BJ (cell line): ENCODE results near the gene SPRED1. TPM values are rescaled to one million over a fixed set of nuclear protein-coding genes. Genes with fewer than 3 reads are reported as not detected.

Experiments used
- CTCF ChIA-PET: fragments of 350-600 bp; formaldehyde crosslinking; extraction: SDS; loops from one replicate; lab custom pipeline; 2021; ENCODE audit warnings: antibody characterized with exemption, inconsistent platforms; lab: Yijun Ruan, JAX
- POLR2A ChIA-PET: fragments of 300-600 bp; sonication (Branson Sonifier 250); formaldehyde crosslinking; extraction: SDS; loops from one replicate; lab custom pipeline; 2021; ENCODE audit warnings: antibody characterized with exemption; lab: Charles Lee
- DNase-seq: peaks from one replicate; pipeline ENCODE4 v3.0.0-alpha.2; 2011; ENCODE audit warnings: low read depth
- H3K27me3 ChIP-seq: 2 replicates; pipeline ENCODE4 v1.6.0; 2011; ENCODE audit warnings: low read length; ENCODE audit not compliant: control insufficient read depth, insufficient read depth
- H3K36me3 ChIP-seq: 2 replicates; pipeline ENCODE4 v1.5.1; 2011; ENCODE audit warnings: low read length; ENCODE audit not compliant: control insufficient read depth, insufficient read depth
- H3K4me3 ChIP-seq: 2 replicates; pipeline ENCODE4 v1.5.1; 2011; ENCODE audit warnings: low read depth, mild to moderate bottlenecking, control low read depth, low read length
- polyA plus RNA-seq: library from polyadenylated mRNA; depleted of rRNA; stranded (reverse); fragments of >200 nt; gene quantifications from 2 replicates; pipeline ENCODE4 v1.2.3, GENCODE V29; 2011
- TF ChIP-seq, protein P1 (sequence below): IDR thresholded peaks from 2 replicates; pipeline ENCODE4 v1.5.1; 2011; ENCODE audit warnings: low read depth, mild to moderate bottlenecking, control low read depth, inconsistent platforms, low read length, moderate library complexity; ENCODE audit not compliant: insufficient read depth

SPRED1 gene
- polyA plus RNA-seq, 1 experiment = 5.2 TPM

DNA sequence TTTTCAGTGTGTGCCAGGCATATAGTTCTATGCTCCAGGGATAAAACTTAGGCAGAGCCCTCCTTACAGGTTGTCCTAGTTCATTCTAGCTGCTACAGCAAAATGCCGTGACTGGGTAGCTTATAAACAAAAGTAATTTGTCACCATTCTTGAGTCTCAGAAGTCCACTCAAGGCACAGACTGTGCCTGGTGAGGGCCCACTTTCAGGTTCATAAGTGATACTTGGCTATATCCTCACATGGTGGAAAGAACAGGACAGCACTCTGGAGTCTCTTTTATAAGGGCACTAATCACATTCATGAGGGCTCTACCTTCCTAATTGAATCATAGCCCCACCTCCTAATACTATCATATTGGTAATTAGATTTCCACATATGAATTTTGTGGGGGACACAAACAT is 80.1 kb downstream of the SPRED1 start:
- TF ChIP-seq, protein P1, sequence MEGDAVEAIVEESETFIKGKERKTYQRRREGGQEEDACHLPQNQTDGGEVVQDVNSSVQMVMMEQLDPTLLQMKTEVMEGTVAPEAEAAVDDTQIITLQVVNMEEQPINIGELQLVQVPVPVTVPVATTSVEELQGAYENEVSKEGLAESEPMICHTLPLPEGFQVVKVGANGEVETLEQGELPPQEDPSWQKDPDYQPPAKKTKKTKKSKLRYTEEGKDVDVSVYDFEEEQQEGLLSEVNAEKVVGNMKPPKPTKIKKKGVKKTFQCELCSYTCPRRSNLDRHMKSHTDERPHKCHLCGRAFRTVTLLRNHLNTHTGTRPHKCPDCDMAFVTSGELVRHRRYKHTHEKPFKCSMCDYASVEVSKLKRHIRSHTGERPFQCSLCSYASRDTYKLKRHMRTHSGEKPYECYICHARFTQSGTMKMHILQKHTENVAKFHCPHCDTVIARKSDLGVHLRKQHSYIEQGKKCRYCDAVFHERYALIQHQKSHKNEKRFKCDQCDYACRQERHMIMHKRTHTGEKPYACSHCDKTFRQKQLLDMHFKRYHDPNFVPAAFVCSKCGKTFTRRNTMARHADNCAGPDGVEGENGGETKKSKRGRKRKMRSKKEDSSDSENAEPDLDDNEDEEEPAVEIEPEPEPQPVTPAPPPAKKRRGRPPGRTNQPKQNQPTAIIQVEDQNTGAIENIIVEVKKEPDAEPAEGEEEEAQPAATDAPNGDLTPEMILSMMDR = no peak
- Histone ChIP-seq H3K36me3 (no peaks in the 10 kb centered on the region), H3K27me3 (no peaks in the 10 kb centered on the region), H3K4me3 (no peak overlapping the region)
- CTCF ChIA-PET = interaction anchor here (0.7 kb wide), 1 partner anchor 10 kb away, joined by 3 read pairs; no protein-coding TSS in a partner anchor
- POLR2A ChIA-PET = no interaction called here
- DNase-seq = no peak

DNA sequence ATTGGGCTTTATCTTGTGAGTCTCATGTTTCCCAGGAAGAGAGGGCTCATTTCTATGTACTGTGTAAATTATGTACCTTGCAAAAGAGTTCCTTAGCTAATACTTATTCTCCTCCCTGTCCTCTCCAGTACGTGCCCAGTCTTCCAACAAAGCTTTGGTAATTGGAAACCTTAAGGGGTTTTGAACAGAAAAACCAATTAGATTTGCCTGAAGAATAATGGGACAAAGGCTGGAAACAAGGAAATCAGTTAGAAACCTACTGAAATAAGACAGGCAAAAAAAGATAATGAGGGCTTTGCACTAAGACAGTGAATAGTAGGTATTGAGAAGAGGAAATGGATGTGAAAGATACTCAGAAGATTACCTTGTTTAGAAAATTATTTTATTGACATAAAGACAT is 82.5 kb downstream of the SPRED1 start:
- Histone ChIP-seq H3K4me3 (no peak overlapping the region), H3K27me3 (no peaks in the 10 kb centered on the region), H3K36me3 (no peaks in the 10 kb centered on the region)
- CTCF ChIA-PET = no interaction called here
- DNase-seq = no peak
- POLR2A ChIA-PET = no interaction called here
- TF ChIP-seq, protein P1 = no peak

DNA sequence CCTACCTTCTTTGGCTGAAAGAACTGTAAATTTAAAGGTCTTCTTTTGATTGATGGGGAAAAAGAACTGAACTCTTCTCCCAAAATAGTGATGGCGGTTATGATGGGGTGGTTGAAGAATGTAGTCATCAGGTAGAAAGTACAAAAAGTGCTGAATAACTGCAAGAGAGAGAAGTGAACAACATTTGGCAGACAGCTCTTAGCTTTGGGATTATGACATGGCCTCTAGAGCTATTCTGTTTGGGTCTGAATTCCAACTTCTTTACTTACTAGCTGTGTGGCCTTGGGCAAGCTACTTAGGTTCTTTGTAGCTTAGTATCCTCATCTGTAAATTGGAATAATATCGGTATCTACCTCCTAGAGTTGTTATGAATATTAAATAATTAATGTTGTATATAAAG is 91.7 kb downstream of the SPRED1 start:
- DNase-seq = no peak
- ChIA-PET CTCF (interaction anchor here (1.6 kb wide), 1 partner anchor 44 kb away, joined by 3 read pairs; no protein-coding TSS in a partner anchor), POLR2A (interaction anchor here (0.5 kb wide), 1 partner anchor 26 kb away, joined by 3 read pairs; no protein-coding TSS in a partner anchor)
- no peak overlapping the region for H3K4me3 ChIP-seq
- peaks cover 1% of the 10 kb centered on the region; the same call in 1 of the 2 replicates for H3K36me3 ChIP-seq
- TF ChIP-seq, protein P1 = no peak
- no peaks in the 10 kb centered on the region for H3K27me3 ChIP-seq

DNA sequence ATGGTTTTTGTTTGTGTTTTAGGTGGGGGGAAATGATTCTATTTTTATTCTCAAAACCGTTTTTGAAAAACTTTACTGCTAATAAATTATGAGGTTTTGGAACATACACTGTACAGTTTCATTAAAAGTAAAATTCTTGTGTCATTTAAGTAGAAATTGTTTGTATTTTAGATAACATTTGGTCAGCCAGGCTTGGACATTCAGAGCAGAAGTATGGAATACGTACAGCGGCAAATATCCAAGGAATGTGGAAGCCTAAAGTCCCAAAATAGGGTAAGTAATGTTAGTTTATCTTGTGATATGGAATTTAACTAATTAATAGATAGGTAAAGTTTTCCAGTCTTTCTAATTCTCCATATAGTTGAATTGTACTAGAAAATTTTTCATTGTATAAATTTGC is 96.6 kb downstream of the SPRED1 start:
- POLR2A ChIA-PET = no interaction called here
- TF ChIP-seq, protein P1 = no peak

DNA sequence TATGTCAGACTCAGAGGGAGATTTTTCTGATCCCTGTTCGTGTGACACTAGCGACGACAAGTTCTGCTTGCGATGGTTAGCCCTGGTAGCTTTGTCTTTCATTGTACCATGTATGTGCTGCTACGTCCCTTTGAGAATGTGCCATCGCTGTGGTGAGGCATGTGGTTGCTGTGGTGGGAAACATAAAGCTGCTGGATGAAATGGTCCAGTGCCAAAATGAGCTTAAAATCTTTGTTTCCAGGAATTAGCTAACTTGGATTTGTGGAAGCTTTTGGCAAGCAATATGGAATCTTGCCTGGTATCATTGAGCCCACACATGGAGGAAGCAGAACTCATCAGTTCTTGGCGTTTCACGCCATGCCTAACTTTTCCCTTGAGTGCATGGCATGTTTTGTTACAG is 98.8 kb downstream of the SPRED1 start:
- Histone ChIP-seq H3K4me3 (no peak overlapping the region), H3K36me3 (peaks cover 2% of the 10 kb centered on the region), H3K27me3 (no peaks in the 10 kb centered on the region)
- POLR2A ChIA-PET = no interaction called here
- TF ChIP-seq, protein P1 = no peak
- CTCF ChIA-PET = no interaction called here
- no peak for DNase-seq

More for the DNA sequence above, 96.6 kb downstream of the SPRED1 start:
- DNase-seq = no peak
- H3K27me3 ChIP-seq = no peaks in the 10 kb centered on the region
- CTCF ChIA-PET = interaction anchor here (0.8 to 1.8 kb wide), 2 partner anchors 17 to 346 kb away, joined by 3 to 7 read pairs; no protein-coding TSS in a partner anchor
- no peak overlapping the region for H3K4me3 ChIP-seq
- peaks cover 3% of the 10 kb centered on the region for H3K36me3 ChIP-seq
